ENCODE results near the gene CHD2.
"Not testable (repeated sequence)": the region's sequence is repeated elsewhere in the genome, so short reads cannot be mapped to it uniquely, and the experiment has no call there.

DNA sequence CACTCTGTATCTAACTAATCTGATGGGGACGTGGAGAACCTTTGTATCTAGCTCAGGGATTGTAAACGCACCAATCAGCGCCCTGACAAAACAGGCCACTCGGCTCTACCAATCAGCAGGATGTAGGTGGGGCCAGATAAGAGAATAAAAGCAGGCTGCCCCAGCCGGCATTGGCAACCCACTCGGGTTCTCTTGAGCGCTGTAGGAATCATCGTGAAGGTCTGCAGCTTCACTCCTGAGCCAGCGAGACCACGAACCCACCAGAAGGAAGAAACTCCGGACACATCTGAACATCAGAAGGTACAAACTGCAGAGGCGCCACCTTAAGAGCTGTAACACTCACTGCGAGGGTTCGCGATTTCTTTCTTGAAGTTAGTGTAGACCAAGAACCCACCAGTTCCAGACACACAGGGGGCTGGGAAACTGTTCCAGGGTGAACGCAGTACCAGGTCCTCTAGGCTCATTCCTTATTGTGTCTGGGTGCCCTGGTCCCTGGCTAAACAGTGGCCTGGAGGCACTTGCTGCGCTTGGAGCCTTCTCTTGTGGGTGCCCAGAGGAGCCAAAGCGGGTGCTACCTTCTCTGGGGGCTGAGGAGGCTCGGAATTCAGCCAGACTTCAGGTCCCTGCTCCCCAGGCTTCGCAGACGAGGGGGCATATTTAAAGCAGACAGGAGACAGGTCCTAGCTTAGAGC, 132.5 kb downstream of the CHD2 start:
- TF ChIP-seq, protein P1, sequence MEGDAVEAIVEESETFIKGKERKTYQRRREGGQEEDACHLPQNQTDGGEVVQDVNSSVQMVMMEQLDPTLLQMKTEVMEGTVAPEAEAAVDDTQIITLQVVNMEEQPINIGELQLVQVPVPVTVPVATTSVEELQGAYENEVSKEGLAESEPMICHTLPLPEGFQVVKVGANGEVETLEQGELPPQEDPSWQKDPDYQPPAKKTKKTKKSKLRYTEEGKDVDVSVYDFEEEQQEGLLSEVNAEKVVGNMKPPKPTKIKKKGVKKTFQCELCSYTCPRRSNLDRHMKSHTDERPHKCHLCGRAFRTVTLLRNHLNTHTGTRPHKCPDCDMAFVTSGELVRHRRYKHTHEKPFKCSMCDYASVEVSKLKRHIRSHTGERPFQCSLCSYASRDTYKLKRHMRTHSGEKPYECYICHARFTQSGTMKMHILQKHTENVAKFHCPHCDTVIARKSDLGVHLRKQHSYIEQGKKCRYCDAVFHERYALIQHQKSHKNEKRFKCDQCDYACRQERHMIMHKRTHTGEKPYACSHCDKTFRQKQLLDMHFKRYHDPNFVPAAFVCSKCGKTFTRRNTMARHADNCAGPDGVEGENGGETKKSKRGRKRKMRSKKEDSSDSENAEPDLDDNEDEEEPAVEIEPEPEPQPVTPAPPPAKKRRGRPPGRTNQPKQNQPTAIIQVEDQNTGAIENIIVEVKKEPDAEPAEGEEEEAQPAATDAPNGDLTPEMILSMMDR (IDR thresholded peaks at IDR 0.05) = not testable (repeated sequence)
- not testable (repeated sequence) for TF ChIP-seq POLR2A, EP300 (IDR thresholded peaks at IDR 0.05)
